ENCODE results near the gene CNPPD1.

The CNPPD1 gene

DNA sequence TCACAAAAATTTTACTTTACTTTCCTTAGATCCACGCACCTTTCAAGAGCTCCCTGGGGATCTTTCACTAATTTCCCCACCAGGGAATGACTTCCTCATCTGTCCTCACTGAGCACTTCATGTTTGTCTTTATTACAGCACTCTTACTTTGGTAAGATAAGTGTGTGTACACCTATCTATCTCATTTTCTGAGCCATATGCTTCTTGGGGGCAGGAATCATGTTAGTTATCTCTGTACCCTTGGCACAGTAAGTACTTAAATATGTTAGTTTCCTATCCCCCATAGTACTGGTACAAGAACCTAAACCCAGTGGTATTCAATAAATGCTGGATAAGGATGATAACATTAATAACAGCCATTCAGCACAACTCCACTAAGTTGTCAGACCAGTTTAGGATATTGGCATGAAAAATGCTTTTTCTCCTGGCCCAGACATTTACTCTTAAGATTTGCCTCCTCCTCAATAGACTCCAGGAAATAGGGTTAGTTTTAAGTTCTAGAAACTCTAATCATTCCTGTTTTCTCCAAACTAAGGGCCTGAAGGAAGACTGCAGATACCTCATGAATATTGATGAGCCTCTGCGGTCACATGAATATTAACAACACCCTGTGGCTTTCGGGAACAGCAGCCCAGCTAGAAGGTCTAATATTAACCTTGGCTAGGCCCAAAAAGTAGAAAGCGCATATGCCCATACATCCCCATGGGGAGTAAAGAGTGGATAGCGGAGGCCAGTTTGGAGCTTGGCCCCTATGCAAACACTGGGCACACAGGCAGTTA lies 54.3 kb downstream of the CNPPD1 start:
- no peak for DNase-seq (ENCODE audit: low read depth)
